Measurements from ENCODE around the gene CCDC92B. TPM values are rescaled to one million over a fixed set of nuclear protein-coding genes. Genes with fewer than 3 reads are reported as not detected.
A peak's percentile ranks its signal among the peaks of the same experiment; 100 is the strongest.

The CCDC92B gene
- total RNA-seq, 1 experiment from 2014 or later, result not detected

- Histone ChIP-seq H3K4me3 (no peak overlapping the region), H3K9me3 (no peaks in the 10 kb centered on the region), H3K36me3 (no peaks in the 10 kb centered on the region), H3K27me3 (no peaks in the 10 kb centered on the region)
- DNase-seq, result no peak
Observed at GRCh38 chr17:2736956-2737355, 12.5 kb downstream of the CCDC92B start.

- Histone ChIP-seq H3K4me3 (no peak overlapping the region), H3K36me3 (no peaks in the 10 kb centered on the region), H3K27me3 (no peaks in the 10 kb centered on the region), H3K9me3 (no peaks in the 10 kb centered on the region)
- no peak for DNase-seq
Observed at GRCh38 chr17:2735896-2736295, 13.6 kb downstream of the CCDC92B start.

GRCh38 chr17:2734939-2735338, 14.5 kb downstream of the CCDC92B start:
- Histone ChIP-seq H3K4me3 (no peak overlapping the region), H3K27me3 (no peaks in the 10 kb centered on the region), H3K9me3 (no peaks in the 10 kb centered on the region), H3K36me3 (no peaks in the 10 kb centered on the region)
- no peak for DNase-seq

GRCh38 chr17:2731807-2732206, 17.6 kb downstream of the CCDC92B start:
- Histone ChIP-seq H3K4me3 (no peak overlapping the region), H3K27me3 (no peaks in the 10 kb centered on the region), H3K9me3 (no peaks in the 10 kb centered on the region), H3K36me3 (no peaks in the 10 kb centered on the region)
- no peak for DNase-seq

- Histone ChIP-seq H3K27me3 (no peaks in the 10 kb centered on the region), H3K9me3 (no peaks in the 10 kb centered on the region), H3K4me3 (no peak overlapping the region), H3K36me3 (no peaks in the 10 kb centered on the region)
- no peak for DNase-seq
Observed at GRCh38 chr17:2730764-2731353, 18.6 kb downstream of the CCDC92B start.

- H3K4me3 ChIP-seq, result no peak overlapping the region
- peak; percentile 28 for DNase-seq
- 0 out of 2 replicates have a peak, but pooled peaks cover 7% of the 10 kb centered on the region for H3K27me3 ChIP-seq
- H3K36me3 ChIP-seq, result no peaks in the 10 kb centered on the region
- no peaks in the 10 kb centered on the region for H3K9me3 ChIP-seq
Observed at GRCh38 chr17:2724784-2725164, 24.7 kb downstream of the CCDC92B start.

GRCh38 chr17:2723997-2724783, 25.3 kb downstream of the CCDC92B start:
- no peak overlapping the region for H3K4me3 ChIP-seq
- no peaks in the 10 kb centered on the region for H3K36me3 ChIP-seq
- no peaks in the 10 kb centered on the region for H3K9me3 ChIP-seq
- H3K27me3 ChIP-seq, result 0 out of 2 replicates have a peak, but pooled peaks cover 7% of the 10 kb centered on the region
- no peak for DNase-seq

GRCh38 chr17:2723505-2723996, 25.9 kb downstream of the CCDC92B start:
- 0 out of 2 replicates have a peak, but pooled peaks cover 7% of the 10 kb centered on the region for H3K27me3 ChIP-seq
- no peaks in the 10 kb centered on the region for H3K9me3 ChIP-seq
- no peak overlapping the region for H3K4me3 ChIP-seq
- no peaks in the 10 kb centered on the region for H3K36me3 ChIP-seq
- no peak for DNase-seq

- 0 out of 2 replicates have a peak, but pooled peaks cover 7% of the 10 kb centered on the region for H3K27me3 ChIP-seq
- no peak for DNase-seq
- H3K9me3 ChIP-seq, result no peaks in the 10 kb centered on the region
- no peaks in the 10 kb centered on the region for H3K36me3 ChIP-seq
- no peak overlapping the region for H3K4me3 ChIP-seq
Observed at GRCh38 chr17:2722611-2723010, 26.8 kb downstream of the CCDC92B start.

GRCh38 chr17:2721603-2722002, 27.8 kb downstream of the CCDC92B start:
- Histone ChIP-seq H3K9me3 (no peaks in the 10 kb centered on the region), H3K4me3 (no peak overlapping the region), H3K36me3 (no peaks in the 10 kb centered on the region), H3K27me3 (0 out of 2 replicates have a peak, but pooled peaks cover 7% of the 10 kb centered on the region)
- no peak for DNase-seq

GRCh38 chr17:2719861-2720260, 29.6 kb downstream of the CCDC92B start:
- 0 out of 2 replicates have a peak, but pooled peaks cover under 1% of the 10 kb centered on the region for H3K27me3 ChIP-seq
- no peak overlapping the region for H3K4me3 ChIP-seq
- no peaks in the 10 kb centered on the region for H3K9me3 ChIP-seq
- no peaks in the 10 kb centered on the region for H3K36me3 ChIP-seq
- no peak for DNase-seq

- DNase-seq, result no peak
- no peak overlapping the region for H3K4me3 ChIP-seq
- H3K36me3 ChIP-seq, result no peaks in the 10 kb centered on the region
- no peaks in the 10 kb centered on the region for H3K27me3 ChIP-seq
- H3K9me3 ChIP-seq, result no peaks in the 10 kb centered on the region
Observed at GRCh38 chr17:2718150-2718938, 31.1 kb downstream of the CCDC92B start.

- no peak for DNase-seq
- no peaks in the 10 kb centered on the region for H3K9me3 ChIP-seq
- no peaks in the 10 kb centered on the region for H3K27me3 ChIP-seq
- no peaks in the 10 kb centered on the region for H3K36me3 ChIP-seq
- H3K4me3 ChIP-seq, result no peak overlapping the region
Observed at GRCh38 chr17:2716649-2717048, 32.8 kb downstream of the CCDC92B start.

GRCh38 chr17:2713881-2714280, 35.6 kb downstream of the CCDC92B start:
- H3K9me3 ChIP-seq, result no peaks in the 10 kb centered on the region
- H3K4me3 ChIP-seq, result no peak overlapping the region
- no peak for DNase-seq

GRCh38 chr17:2712300-2713043, 37.0 kb downstream of the CCDC92B start:
- Histone ChIP-seq H3K9me3 (no peaks in the 10 kb centered on the region), H3K4me3 (peak overlapping the region; percentile 65), H3K27me3 (no peaks in the 10 kb centered on the region), H3K36me3 (no peaks in the 10 kb centered on the region)
- DNase-seq, result no peak

More at GRCh38 chr17:2713881-2714280, 35.6 kb downstream of the CCDC92B start:
- Histone ChIP-seq H3K27me3 (no peaks in the 10 kb centered on the region), H3K36me3 (no peaks in the 10 kb centered on the region)

- no peaks in the 10 kb centered on the region for H3K27me3 ChIP-seq
- H3K9me3 ChIP-seq, result no peaks in the 10 kb centered on the region
- peak within 1 kb of the TSS; percentile 65 for H3K4me3 ChIP-seq
- H3K36me3 ChIP-seq, result no peaks in the 10 kb centered on the region
- DNase-seq, result peak; percentile 93
Observed at GRCh38 chr17:2711608-2712299, 37.7 kb downstream of the CCDC92B start, which contains the start of gene CLUH. CLUH (minus strand) TSS chr17:2711764; CDS start chr17:2711661, 103 bp downstream.
